Measurements from ENCODE around the gene LRRK1. TPM values are rescaled to one million over a fixed set of nuclear protein-coding genes. Genes with fewer than 3 reads are reported as not detected.

Gene LRRK1
- total and polyA plus RNA-seq, 2 of the 4 experiments (the other 2 are of a cell fraction) = 3.0 to 5.8 TPM

DNA sequence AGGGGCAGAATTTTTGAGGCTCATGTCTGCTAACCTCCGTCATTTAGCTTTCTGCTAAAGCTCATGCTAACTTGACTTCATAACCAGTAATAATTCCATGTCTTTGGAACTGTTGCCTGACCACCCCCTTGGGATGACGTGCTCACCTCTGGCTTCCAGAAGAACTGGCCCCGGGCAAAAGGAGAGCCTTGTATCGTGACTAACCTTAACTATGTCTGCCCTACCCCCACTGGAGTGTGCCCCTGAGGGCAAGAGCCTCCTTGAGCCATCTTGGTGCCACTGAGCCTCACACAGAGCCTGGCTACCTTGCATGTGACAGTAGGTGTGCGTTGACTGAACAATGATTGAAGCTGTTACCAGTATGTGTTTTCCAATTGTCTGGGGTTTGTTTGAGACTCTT, 4.7 kb downstream of the LRRK1 start:
- H3K4ac ChIP-seq (ENCODE audit: low read depth, low read length) = no peak overlapping the region
- in situ Hi-C loops (cut with MboI; ENCODE audit: low sequenced_read_pairs) = loop anchor here (25.0 kb wide), 1 partner anchor 338 kb away; the partner anchor contains the start of gene CHSY1
- no peaks in the 10 kb centered on the region for H4K20me1 ChIP-seq (ENCODE audit: insufficient read depth, low read length)
- no peak overlapping the region for H4K91ac ChIP-seq (ENCODE audit: insufficient read depth, low read depth, low read length)
- no peak overlapping the region for H3K4me3 ChIP-seq (ENCODE audit: insufficient read depth, low read depth, low read length)
- H3K18ac ChIP-seq (ENCODE audit: low read depth, low read length) = no peak overlapping the region
- intact Hi-C loops (cut with micrococcal nuclease) = no loop called here
- H3K9ac ChIP-seq (ENCODE audit: low read depth, low read length) = no peak overlapping the region
- H3K9me1 ChIP-seq (ENCODE audit: insufficient read depth, low read length) = no peaks in the 10 kb centered on the region
- no peak for TF ChIP-seq MAZ (IDR thresholded peaks at IDR 0.05; ENCODE audit: borderline replicate concordance, low read depth, low read length)
- TF ChIP-seq, protein P1, sequence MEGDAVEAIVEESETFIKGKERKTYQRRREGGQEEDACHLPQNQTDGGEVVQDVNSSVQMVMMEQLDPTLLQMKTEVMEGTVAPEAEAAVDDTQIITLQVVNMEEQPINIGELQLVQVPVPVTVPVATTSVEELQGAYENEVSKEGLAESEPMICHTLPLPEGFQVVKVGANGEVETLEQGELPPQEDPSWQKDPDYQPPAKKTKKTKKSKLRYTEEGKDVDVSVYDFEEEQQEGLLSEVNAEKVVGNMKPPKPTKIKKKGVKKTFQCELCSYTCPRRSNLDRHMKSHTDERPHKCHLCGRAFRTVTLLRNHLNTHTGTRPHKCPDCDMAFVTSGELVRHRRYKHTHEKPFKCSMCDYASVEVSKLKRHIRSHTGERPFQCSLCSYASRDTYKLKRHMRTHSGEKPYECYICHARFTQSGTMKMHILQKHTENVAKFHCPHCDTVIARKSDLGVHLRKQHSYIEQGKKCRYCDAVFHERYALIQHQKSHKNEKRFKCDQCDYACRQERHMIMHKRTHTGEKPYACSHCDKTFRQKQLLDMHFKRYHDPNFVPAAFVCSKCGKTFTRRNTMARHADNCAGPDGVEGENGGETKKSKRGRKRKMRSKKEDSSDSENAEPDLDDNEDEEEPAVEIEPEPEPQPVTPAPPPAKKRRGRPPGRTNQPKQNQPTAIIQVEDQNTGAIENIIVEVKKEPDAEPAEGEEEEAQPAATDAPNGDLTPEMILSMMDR (conservative IDR thresholded peaks at IDR 0.05; ENCODE audit: low read depth, low read length) = no peak
- no peak for TF ChIP-seq BHLHE40 (IDR thresholded peaks at IDR 0.05; ENCODE audit: low read depth, low read length)
- TF ChIP-seq RFX5 (IDR thresholded peaks at IDR 0.05; ENCODE audit: low read depth, low read length) = no peak
- TF ChIP-seq MXI1 (IDR thresholded peaks at IDR 0.05; ENCODE audit: borderline replicate concordance, low read depth, low read length) = no peak
- no peak for DNase-seq
- ATAC-seq (ENCODE audit: low read depth) = no peak
- H2BK15ac ChIP-seq (ENCODE audit: low read depth, low read length) = no peak overlapping the region
- H2AK5ac ChIP-seq (ENCODE audit: low read depth, low read length) = no peak overlapping the region
- H3K14ac ChIP-seq (replicated peaks; ENCODE audit: low read depth, low read length) = no peak overlapping the region
- no peak overlapping the region for H4K8ac ChIP-seq (ENCODE audit: low read depth in 2 of 2, low read length in 2 of 2)
- dilution Hi-C loops (cut with HindIII; ENCODE audit: low sequenced_read_pairs, unreplicated experiment) = no loop called here
- no peak overlapping the region for H2AFZ ChIP-seq (replicated peaks; ENCODE audit: low read length, poor library complexity)
- no peak overlapping the region for H3K23ac ChIP-seq (ENCODE audit: low read depth, low read length)
- POLR2A ChIA-PET (ENCODE audit: unreplicated experiment) = no interaction called here
- H3K36me3 ChIP-seq (ENCODE audit: control insufficient read depth, insufficient read depth, low read length) = peaks cover 10% of the 10 kb centered on the region
- H2BK120ac ChIP-seq (ENCODE audit: low read depth, low read length) = no peak overlapping the region
- CTCF ChIA-PET = interaction anchor here (1.1 to 1.2 kb wide), 2 partner anchors 9 to 35 kb away, joined by 3 read pairs; no protein-coding TSS in a partner anchor
- H3K9me3 ChIP-seq (ENCODE audit: control insufficient read depth, insufficient read depth, low read length) = no peaks in the 10 kb centered on the region
- no peak overlapping the region for H3K27ac ChIP-seq (ENCODE audit: insufficient read depth, low read length)
- peaks cover 10 to 16% of the 10 kb centered on the region in 2 experiments; a peak in 3 of 4 replicates for H3K79me1 ChIP-seq (ENCODE audit: low read depth in 1 of 2, low read length in 2 of 2)
- WGBS, 2 experiments (ENCODE audit: extremely low coverage in 2 of 2, insufficient read length in 1 of 2) = no CpG with 5 or more reads among the region's 5 CpGs
- no peak overlapping the region for H3K56ac ChIP-seq (ENCODE audit: extremely low read depth, insufficient read depth, low read length)
- no peak overlapping the region for H2BK5ac ChIP-seq (ENCODE audit: low read depth, low read length, poor library complexity, severe bottlenecking)
- no peak overlapping the region for H4K5ac ChIP-seq (ENCODE audit: low read depth, low read length)
- H3K4me1 ChIP-seq (ENCODE audit: control insufficient read depth, insufficient read depth, low read length) = no peaks in the 10 kb centered on the region; the same call in 1 of the 2 replicates
- H3K4me2 ChIP-seq (ENCODE audit: low read depth, low read length) = no peak overlapping the region
- H3K27me3 ChIP-seq (ENCODE audit: control insufficient read depth, insufficient read depth, low read length) = no peaks in the 10 kb centered on the region
- no TSS peak for BruUV-seq (replicated peaks)
- H2AK9ac ChIP-seq (replicated peaks; ENCODE audit: low read depth, low read length, poor library complexity) = no peak overlapping the region
- no peak overlapping the region for H2BK20ac ChIP-seq (ENCODE audit: low read depth, low read length)
